Measurements from ENCODE around the gene KSR2.

DNA sequence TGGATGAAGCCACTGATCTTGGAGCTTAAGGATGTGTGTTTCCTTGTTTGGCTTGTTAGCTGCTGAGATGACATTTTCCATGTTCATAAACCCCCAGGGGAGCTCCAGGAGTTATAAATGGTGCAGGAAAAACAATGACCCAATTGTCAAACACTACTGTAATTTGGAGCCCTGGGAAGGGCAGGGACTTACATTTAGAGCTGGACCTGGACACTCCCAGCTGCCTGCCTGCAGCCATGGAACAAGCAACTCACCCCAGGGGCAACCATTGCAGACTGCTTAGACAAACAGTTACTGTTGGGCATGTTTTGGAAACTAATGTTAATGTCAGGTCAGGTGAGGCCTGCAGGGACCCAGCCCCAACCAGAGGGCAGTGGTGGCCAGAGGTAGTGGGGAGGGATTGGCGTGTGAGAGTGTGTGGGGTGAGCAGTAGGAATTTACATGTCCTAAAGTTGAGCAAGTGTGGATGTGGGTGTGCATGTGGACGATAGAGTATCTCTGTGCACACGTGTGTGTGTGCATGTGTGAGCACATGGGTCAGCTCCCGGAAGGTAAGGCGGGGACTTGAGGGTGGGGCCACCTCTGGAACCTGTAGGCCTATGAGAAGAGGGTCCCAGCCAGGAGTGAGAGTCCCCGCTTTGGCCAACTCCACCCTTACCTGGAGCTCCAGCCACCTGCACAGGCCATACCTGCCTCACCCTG is 521.0 kb downstream of the KSR2 start:
- TF ChIP-seq, protein P1, sequence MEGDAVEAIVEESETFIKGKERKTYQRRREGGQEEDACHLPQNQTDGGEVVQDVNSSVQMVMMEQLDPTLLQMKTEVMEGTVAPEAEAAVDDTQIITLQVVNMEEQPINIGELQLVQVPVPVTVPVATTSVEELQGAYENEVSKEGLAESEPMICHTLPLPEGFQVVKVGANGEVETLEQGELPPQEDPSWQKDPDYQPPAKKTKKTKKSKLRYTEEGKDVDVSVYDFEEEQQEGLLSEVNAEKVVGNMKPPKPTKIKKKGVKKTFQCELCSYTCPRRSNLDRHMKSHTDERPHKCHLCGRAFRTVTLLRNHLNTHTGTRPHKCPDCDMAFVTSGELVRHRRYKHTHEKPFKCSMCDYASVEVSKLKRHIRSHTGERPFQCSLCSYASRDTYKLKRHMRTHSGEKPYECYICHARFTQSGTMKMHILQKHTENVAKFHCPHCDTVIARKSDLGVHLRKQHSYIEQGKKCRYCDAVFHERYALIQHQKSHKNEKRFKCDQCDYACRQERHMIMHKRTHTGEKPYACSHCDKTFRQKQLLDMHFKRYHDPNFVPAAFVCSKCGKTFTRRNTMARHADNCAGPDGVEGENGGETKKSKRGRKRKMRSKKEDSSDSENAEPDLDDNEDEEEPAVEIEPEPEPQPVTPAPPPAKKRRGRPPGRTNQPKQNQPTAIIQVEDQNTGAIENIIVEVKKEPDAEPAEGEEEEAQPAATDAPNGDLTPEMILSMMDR (IDR thresholded peaks at IDR 0.05): no peak
- TF ChIP-seq POLR2A (IDR thresholded peaks at IDR 0.05) (no peak), EP300 (IDR thresholded peaks at IDR 0.05) (no peak)

Data from ovary (tissue), 3 donors.